Psoas muscle (tissue), 8 donors: Measurements from ENCODE around the gene APLP2. TPM values are rescaled to one million over a fixed set of nuclear protein-coding genes. Genes with fewer than 3 reads are reported as not detected.

Experiments used
- ATAC-seq, 4 donors: fragments of 200-7000 bp; cut with Tn5 transposase; one replicate each; pipeline ENCODE4 v1.9.1; 2020; ENCODE audit warnings: moderate library complexity in 3 of 4, mild to moderate bottlenecking in 2 of 4
- DNase-seq, 2 donors: peaks; one replicate each; pipeline ENCODE4 v3.0.0-alpha.2; 2020
- H3K27ac ChIP-seq: fragments of 200-600 bp; one replicate; pipeline ENCODE4 v1.8.0; 2022
- H3K27me3 ChIP-seq, 3 donors: fragments of 200-600 bp in 1 of 3; one replicate each; pipeline versions ENCODE4 v1.6.1 to v1.8.0; 2013 to 2022; ENCODE audit warnings: low read length in 2 of 3, mild to moderate bottlenecking in 2 of 3, moderate library complexity in 1 of 3; ENCODE audit not compliant: insufficient read depth in 3 of 3
- H3K36me3 ChIP-seq, 2 donors: fragments of 200-600 bp in 1 of 2; one replicate each; pipeline versions ENCODE4 v1.6.1 to v1.8.0; 2013 to 2022; ENCODE audit warnings: low read depth in 1 of 2, mild to moderate bottlenecking in 1 of 2, moderate library complexity in 1 of 2; ENCODE audit not compliant: insufficient read depth in 1 of 2
- H3K4me1 ChIP-seq: fragments of 200-600 bp; one replicate; pipeline ENCODE4 v1.8.0; 2022
- H3K4me3 ChIP-seq: fragments of 200-600 bp; one replicate; pipeline ENCODE4 v1.8.0; 2022; ENCODE audit warnings: mild to moderate bottlenecking
- H3K9me3 ChIP-seq: fragments of 200-600 bp; one replicate; pipeline ENCODE4 v1.8.0; 2022
- WGBS, 3 donors: extraction: QIAGEN DNeasy Blood & Tissue Kit; methylation state at CpG; one replicate each; pipeline versions ENCODE4 v1.1.6 to v1.1.7; 2013; 5-methylcytosine and 5-hydroxymethylcytosine counted together
- intact Hi-C, 2 donors: fragments of 100-400 bp; cut with DNase I; formaldehyde crosslinking; loops; one replicate each; pipeline versions ENCODE4 v1.11.0 to v1.14.2; 2022
- polyA plus RNA-seq, 3 donors: library from polyadenylated mRNA; stranded (reverse); fragments of 200-250 nt; gene quantifications; one replicate each; pipeline ENCODE4 v1.2.3, GENCODE V29; 2013
- total RNA-seq, 4 donors: library from RNA; stranded (reverse); fragmentation: NEBNext Ultra II Directional in 2 of 4; extraction: Animal tissue kit (Norgen Biotek cat#: 25700) in 2 of 4; gene quantifications; one replicate each; pipeline versions ENCODE4 v1.2.1 to v1.2.4, GENCODE V29; 2021 to 2023
- TF ChIP-seq, protein P1 (sequence below): fragments of 200-600 bp; IDR thresholded peaks from one replicate; pipeline ENCODE4 v1.8.0; 2022; ENCODE audit warnings: antibody characterized with exemption
- donor health status: healthy with polysubstance abuse.
- donor health status: DM: no; HTN: no; CAD: no; lungs with moderate emphysema.
- donor health status: Bipolar disorder and iron deficiency.
- donor health status: healthy.
- donor health status: DM: yes; HTN: yes; CAD: no.
- donor health status: DM: no; HTN: no; CAD: no.
- donor health status: DM: no; HTN: no; CAD: no.
- donor health status: DM: yes; HTN: yes; CAD: no.

The APLP2 gene
- total and polyA plus RNA-seq, 7 donors = 37.8 to 96.7 (median 67.6) TPM

DNA sequence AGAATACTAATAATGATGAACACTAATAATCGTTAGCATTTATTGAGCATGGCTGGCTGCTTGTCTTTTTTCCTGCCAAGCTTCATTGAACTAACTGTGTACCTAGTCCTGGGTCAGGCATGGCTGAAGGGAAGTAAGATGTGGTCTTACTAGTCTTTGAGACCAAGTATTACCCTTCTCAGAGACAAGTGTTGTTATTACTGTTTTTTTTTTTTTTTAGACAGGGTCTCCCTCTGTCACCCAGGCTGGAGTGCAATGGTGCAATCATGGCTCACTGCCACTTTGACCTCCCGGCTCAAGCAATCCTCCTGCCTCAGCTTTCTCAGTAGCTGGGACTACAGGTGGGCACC is 94.5 kb downstream of the APLP2 start:
- intact Hi-C loops = no loop called here
- H3K4me3 ChIP-seq = no peak overlapping the region
- DNase-seq (no peak), ATAC-seq (no peak)
- H3K27ac ChIP-seq = no peak overlapping the region
- TF ChIP-seq, protein P1, sequence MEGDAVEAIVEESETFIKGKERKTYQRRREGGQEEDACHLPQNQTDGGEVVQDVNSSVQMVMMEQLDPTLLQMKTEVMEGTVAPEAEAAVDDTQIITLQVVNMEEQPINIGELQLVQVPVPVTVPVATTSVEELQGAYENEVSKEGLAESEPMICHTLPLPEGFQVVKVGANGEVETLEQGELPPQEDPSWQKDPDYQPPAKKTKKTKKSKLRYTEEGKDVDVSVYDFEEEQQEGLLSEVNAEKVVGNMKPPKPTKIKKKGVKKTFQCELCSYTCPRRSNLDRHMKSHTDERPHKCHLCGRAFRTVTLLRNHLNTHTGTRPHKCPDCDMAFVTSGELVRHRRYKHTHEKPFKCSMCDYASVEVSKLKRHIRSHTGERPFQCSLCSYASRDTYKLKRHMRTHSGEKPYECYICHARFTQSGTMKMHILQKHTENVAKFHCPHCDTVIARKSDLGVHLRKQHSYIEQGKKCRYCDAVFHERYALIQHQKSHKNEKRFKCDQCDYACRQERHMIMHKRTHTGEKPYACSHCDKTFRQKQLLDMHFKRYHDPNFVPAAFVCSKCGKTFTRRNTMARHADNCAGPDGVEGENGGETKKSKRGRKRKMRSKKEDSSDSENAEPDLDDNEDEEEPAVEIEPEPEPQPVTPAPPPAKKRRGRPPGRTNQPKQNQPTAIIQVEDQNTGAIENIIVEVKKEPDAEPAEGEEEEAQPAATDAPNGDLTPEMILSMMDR = no peak
- 67 to 68% (median 68%) methylated on average over 2 of the region's 2 CpGs for WGBS, 3 donors
- H3K4me1 ChIP-seq = no peaks in the 10 kb centered on the region
- H3K27me3 ChIP-seq = peaks cover 0 to 51% (median 23%) of the 10 kb centered on the region in 3 donors
- no peaks in the 10 kb centered on the region for H3K9me3 ChIP-seq
- no peaks in the 10 kb centered on the region for H3K36me3 ChIP-seq

DNA sequence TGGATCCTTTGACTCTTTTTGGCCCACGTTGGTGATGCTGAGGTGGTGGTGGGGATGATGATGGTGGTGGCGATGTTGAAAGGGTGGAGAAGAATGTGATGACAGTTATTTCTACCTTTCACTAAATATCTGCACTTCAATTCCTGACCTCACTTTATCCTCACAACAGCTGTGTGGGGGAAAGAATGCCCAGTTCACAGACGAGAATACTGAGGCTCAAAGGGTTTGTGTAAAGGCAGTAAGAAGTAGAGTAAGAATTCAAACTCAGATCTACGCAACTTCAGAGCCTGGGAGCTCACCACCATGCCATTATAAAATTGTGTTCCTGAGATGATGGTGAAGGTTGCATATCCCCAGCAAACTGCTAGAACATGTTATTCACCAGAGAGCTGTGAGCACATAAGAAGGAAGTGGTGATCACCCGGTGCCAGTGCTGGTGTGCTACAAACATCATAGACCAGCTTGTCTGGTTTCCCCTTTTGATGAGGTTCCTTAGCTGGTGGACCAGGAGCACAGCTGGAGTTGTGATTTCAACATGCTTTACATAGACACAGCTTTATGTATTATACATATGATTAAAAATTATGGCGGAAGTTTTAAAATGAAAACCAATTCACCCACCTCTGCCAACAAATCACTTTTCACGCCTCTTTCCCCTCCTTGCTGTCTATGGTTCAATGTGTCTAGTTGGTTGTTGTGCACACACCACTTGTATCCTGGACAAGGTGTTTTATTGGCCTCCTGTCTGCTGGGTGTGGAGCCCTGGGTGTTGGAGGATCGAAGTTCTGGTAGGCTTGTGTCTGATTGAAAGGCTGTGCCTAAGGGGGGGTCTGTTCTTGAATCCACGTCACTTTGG is 96.1 kb downstream of the APLP2 start:
- Histone ChIP-seq H3K9me3 (no peaks in the 10 kb centered on the region), H3K27ac (no peak overlapping the region), H3K27me3 (peaks cover 0 to 41% (median 14%) of the 10 kb centered on the region in 3 donors), H3K4me3 (no peak overlapping the region), H3K4me1 (no peaks in the 10 kb centered on the region), H3K36me3 (no peaks in the 10 kb centered on the region)
- no peak for ATAC-seq
- no peak for DNase-seq
- TF ChIP-seq, protein P1 = no peak
- intact Hi-C loops = no loop called here
- 71 to 80% (median 74%) methylated on average over 9 of the region's 9 CpGs for WGBS, 3 donors

DNA sequence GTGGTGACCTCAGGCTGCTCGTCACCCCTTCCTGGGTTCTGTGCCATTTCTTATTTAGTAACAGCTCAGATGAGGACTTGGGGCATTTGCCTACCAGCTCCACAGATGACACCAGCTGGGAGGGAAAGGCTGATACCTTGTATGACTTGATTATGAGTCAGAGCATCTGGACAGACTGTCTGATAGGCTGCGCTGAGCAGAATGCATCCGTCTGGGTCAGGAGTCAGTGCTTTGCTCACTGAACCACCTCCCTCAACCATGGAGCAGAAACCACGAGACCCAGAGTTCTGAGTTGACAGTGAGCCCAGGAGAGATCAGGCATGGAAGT is 96.7 kb downstream of the APLP2 start:
- TF ChIP-seq, protein P1 = no peak
- peaks cover 0 to 35% (median 8%) of the 10 kb centered on the region in 3 donors for H3K27me3 ChIP-seq

DNA sequence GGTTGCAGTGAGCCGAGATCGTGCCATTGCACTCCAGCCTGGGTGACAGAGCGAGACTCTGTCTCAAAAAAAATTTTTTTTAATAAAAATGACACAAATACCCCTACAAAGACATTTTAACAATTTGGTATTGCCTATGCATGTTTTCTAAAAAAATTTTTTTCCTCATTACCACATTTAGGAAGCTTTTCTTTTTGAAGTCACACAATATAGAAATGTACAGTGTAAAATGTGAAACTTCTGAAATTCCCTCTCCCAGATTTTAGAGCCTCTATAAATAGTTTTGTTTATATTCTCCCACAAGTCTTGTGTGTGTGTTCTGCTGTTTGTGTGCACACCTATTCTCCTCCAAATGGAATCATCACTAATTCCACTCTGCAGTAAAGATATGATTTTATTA is 97.5 kb downstream of the APLP2 start:
- intact Hi-C loops = no loop called here
- peaks cover 0 to 29% (median 2%) of the 10 kb centered on the region in 3 donors for H3K27me3 ChIP-seq
- 86 to 96% (median 96%) methylated on average over 3 of the region's 3 CpGs for WGBS, 3 donors

More for the DNA sequence above, 96.7 kb downstream of the APLP2 start:
- H3K27ac ChIP-seq = no peak overlapping the region
- no peaks in the 10 kb centered on the region for H3K9me3 ChIP-seq
- 38 to 48% (median 40%) methylated on average over 4 of the region's 4 CpGs for WGBS, 3 donors
- ATAC-seq (peak; percentile 36 to 74 (median 58)), DNase-seq (no peak)
- H3K4me1 ChIP-seq = no peaks in the 10 kb centered on the region
- no peak overlapping the region for H3K4me3 ChIP-seq
- intact Hi-C loops = no loop called here
- H3K36me3 ChIP-seq = no peaks in the 10 kb centered on the region

More for the DNA sequence above, 97.5 kb downstream of the APLP2 start:
- no peak for DNase-seq
- Histone ChIP-seq H3K27ac (no peak overlapping the region), H3K4me1 (no peaks in the 10 kb centered on the region), H3K9me3 (no peaks in the 10 kb centered on the region), H3K4me3 (no peak overlapping the region), H3K36me3 (no peaks in the 10 kb centered on the region)
- TF ChIP-seq, protein P1 = no peak
- no peak for ATAC-seq
